Activated CD4-positive, alpha-beta T cell treated with anti-CD3 and anti-CD28 coated beads, Interleukin-2, amount 10 ng/mL, durations not matched to agents 24 days and 14 days (primary cell): Measurements from ENCODE around the gene ACLY. TPM values are rescaled to one million over a fixed set of nuclear protein-coding genes. Genes with fewer than 3 reads are reported as not detected.

ENCODE experiments used
- DNase-seq: peaks from one replicate; pipeline ENCODE4 v3.0.0; 2022
- H3K27ac Mint-ChIP-seq: one replicate; pipeline ENCODE4 v1.8.0; 2022; ENCODE audit warnings: mild to moderate bottlenecking, mixed read lengths
- H3K27me3 Mint-ChIP-seq: one replicate; pipeline ENCODE4 v1.8.0; 2022; ENCODE audit warnings: mixed read lengths
- H3K36me3 Mint-ChIP-seq: one replicate; pipeline ENCODE4 v1.8.0; 2022; ENCODE audit warnings: low read depth, mild to moderate bottlenecking, mixed read lengths
- H3K4me1 Mint-ChIP-seq: one replicate; pipeline ENCODE4 v1.8.0; 2021; ENCODE audit warnings: mixed read lengths
- H3K4me3 Mint-ChIP-seq: one replicate; pipeline ENCODE4 v1.8.0; 2022; ENCODE audit warnings: mild to moderate bottlenecking, moderate library complexity, mixed read lengths
- H3K9me3 Mint-ChIP-seq: one replicate; pipeline ENCODE4 v1.8.0; 2021; ENCODE audit warnings: mixed read lengths
- intact Hi-C: fragments of 100-400 bp; cut with micrococcal nuclease; formaldehyde crosslinking; loops from one replicate; pipeline ENCODE4 v1.15.1; 2023
- total RNA-seq: library from RNA; stranded (reverse); gene quantifications from 2 replicates; pipeline ENCODE4 v1.2.3, GENCODE V29; 2022

Gene ACLY
- total RNA-seq: 225 and 229 TPM in 2 replicates

- DNase-seq: peak; percentile 100
- Mint-ChIP-seq H3K4me1 (peaks cover 26% of the 10 kb centered on the region), H3K9me3 (no peaks in the 10 kb centered on the region), H3K27me3 (no peaks in the 10 kb centered on the region), H3K27ac (peak within 1 kb of the TSS; percentile 95), H3K4me3 (peak within 1 kb of the TSS; percentile 98), H3K36me3 (peaks cover 13% of the 10 kb centered on the region)
- intact Hi-C loops: loop anchor here (1.0 to 5.0 kb wide), 5 partner anchors 12 to 237 kb away; partner anchors contain the start of genes CNP, DNAJC7, KLHL11 and ODAD4
Observed at GRCh38 chr17:41918314-41919164, at the start of gene ACLY. Gene ACLY, minus strand, starts transcription at chr17:41918951. Its CDS starts 5,078 bp downstream, at chr17:41913873.

DNA sequence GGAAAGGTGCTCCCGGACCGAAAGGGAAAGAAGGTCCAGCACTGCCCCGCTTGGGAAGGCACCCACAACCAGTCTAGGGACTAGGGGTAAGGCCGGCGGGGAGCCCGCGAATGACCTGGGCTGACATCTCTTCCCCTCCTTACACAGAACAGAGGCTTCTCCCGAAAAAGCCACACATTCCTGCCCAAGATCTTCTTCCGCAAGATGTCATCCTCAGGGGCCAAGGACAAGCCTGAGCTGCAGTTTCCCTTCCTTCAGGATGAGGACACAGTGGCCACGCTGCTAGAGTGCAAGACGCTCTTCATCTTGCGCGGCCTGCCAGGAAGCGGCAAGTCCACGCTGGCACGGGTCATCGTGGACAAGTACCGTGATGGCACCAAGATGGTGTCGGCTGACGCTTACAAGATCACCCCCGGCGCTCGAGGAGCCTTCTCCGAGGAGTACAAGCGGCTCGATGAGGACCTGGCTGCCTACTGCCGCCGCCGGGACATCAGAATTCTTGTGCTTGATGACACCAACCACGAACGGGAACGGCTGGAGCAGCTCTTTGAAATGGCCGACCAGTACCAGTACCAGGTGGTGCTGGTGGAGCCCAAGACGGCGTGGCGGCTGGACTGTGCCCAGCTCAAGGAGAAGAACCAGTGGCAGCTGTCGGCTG lies 49.3 kb upstream of the ACLY start:
- Mint-ChIP-seq H3K36me3 (peaks cover 33% of the 10 kb centered on the region), H3K4me3 (peak overlapping the region; percentile 81), H3K4me1 (peaks cover 35% of the 10 kb centered on the region), H3K9me3 (no peaks in the 10 kb centered on the region), H3K27ac (peak overlapping the region; percentile 68), H3K27me3 (no peaks in the 10 kb centered on the region)
- DNase-seq: peak; percentile 60
- intact Hi-C loops: loop anchor here (1.0 to 10.0 kb wide), 3 partner anchors 49 to 217 kb away; partner anchors contain the start of genes DHX58, DNAJC7, HCRT and KCNH4

GRCh38 chr17:41967141-41967920 lies 48.6 kb upstream of the ACLY start:
- no peaks in the 10 kb centered on the region for H3K9me3 Mint-ChIP-seq
- DNase-seq: peak; percentile 87
- H3K27ac Mint-ChIP-seq: peak overlapping the region; percentile 84
- H3K27me3 Mint-ChIP-seq: no peaks in the 10 kb centered on the region
- H3K36me3 Mint-ChIP-seq: peaks cover 28% of the 10 kb centered on the region
- H3K4me1 Mint-ChIP-seq: peaks cover 32% of the 10 kb centered on the region
- H3K4me3 Mint-ChIP-seq: peak overlapping the region; percentile 81
- intact Hi-C loops: loop anchor here (1.0 to 10.0 kb wide), 3 partner anchors 50 to 217 kb away; partner anchors contain the start of genes DHX58, DNAJC7, HCRT and KCNH4

DNA sequence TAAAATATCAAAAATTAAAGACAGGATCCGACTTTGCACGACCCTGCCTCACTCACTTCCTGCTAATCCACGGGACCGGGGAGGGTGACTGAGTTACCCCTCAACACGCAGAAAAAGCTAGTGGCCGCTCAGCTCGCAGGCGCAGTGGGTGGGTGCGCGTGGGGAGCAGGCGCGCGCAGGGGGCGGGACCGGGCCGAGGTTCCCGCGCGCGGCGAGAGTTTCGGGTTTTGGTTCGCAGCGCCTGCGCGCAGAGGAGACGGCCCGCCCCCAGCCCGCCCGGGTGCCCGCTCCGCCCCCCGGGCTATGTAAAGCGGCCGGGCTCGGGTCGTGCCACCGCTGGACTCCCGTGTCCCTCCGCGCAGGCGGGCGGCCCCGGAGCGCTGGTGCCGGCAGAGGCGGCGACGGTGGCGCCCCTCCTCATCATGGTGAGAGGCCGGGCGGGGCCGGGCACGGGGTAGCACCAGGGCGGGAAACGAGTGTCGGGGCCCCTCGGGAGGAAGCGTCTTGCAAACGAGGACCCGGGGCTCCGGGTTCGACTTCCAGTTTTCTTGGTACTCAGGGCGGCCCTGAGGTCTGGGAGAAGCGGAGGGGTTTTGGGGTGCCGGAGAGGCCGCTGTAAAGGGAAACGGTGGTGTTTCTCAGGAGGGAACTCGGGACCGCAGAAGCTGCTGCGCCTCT lies 47.9 kb upstream of the ACLY start, which contains the start of gene CNP:
Gene CNP (plus strand): TSS at position 333 of the 678 bp plus-strand sequence. CDS start 90 bp downstream, at position 423.
- Mint-ChIP-seq H3K27me3 (peaks cover 3% of the 10 kb centered on the region), H3K36me3 (peaks cover 23% of the 10 kb centered on the region), H3K9me3 (no peaks in the 10 kb centered on the region), H3K27ac (peak within 1 kb of the TSS; percentile 84), H3K4me1 (peaks cover 32% of the 10 kb centered on the region), H3K4me3 (peak within 1 kb of the TSS; percentile 81)
- DNase-seq: peak; percentile 97
- intact Hi-C loops: loop anchor here (1.0 to 10.0 kb wide), 6 partner anchors 36 to 218 kb away; partner anchors contain the start of genes DHX58, DNAJC7, HCRT and KCNH4

- intact Hi-C loops: loop anchor here (1.0 to 10.0 kb wide), 5 partner anchors 36 to 219 kb away; partner anchors contain the start of genes DHX58, HCRT, KCNH4 and ODAD4
- peak; percentile 89 for DNase-seq
- peaks cover 29% of the 10 kb centered on the region for H3K4me1 Mint-ChIP-seq
Observed at GRCh38 chr17:41965694-41966462, 47.1 kb upstream of the ACLY start.

DNA sequence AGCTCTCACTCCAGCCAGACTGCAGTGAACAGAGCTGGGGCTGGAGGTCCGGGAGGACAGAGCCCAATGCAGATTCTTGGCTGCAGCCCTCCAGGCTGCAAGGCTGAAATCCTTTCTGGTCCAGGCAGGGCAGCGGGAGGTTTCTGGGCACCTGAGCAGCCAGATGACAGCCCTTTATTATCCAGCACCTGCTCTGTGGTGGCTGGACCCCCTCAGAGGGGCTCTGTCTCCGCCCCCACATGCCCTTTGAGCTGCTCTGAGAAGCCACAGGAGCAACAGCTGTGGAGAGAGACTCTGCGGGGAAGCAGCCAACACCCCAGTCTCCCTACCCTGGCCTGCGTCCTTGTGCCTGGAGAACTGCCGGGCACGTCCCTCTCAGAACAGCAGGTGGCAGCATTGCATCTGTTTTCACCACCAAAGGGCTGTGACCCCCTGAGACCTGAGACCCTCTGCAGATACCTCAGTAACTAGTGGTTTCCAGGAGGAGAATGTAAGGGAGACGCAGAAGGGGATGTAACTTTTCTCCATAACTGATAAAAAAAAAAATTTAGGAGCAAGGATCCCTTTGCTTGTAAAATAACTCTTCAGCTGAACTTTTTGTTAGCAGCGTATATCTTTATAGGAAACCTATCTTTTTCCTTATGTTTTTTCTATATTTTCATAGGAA lies 44.1 kb upstream of the ACLY start:
- DNase-seq: peak; percentile 93
- peaks cover 3% of the 10 kb centered on the region for H3K27me3 Mint-ChIP-seq
- intact Hi-C loops: loop anchor here (2.0 to 10.0 kb wide), 2 partner anchors 138 to 222 kb away; partner anchors contain the start of genes HCRT and KCNH4
- no peaks in the 10 kb centered on the region for H3K9me3 Mint-ChIP-seq
- H3K27ac Mint-ChIP-seq: no peak overlapping the region
- no peak overlapping the region for H3K4me3 Mint-ChIP-seq
- H3K4me1 Mint-ChIP-seq: peaks cover 19% of the 10 kb centered on the region
- H3K36me3 Mint-ChIP-seq: peaks cover 5% of the 10 kb centered on the region

More at GRCh38 chr17:41965694-41966462, 47.1 kb upstream of the ACLY start:
- H3K27ac Mint-ChIP-seq: peak overlapping the region; percentile 57
- peak overlapping the region; percentile 81 for H3K4me3 Mint-ChIP-seq
- peaks cover 3% of the 10 kb centered on the region for H3K27me3 Mint-ChIP-seq
- H3K36me3 Mint-ChIP-seq: peaks cover 19% of the 10 kb centered on the region
- no peaks in the 10 kb centered on the region for H3K9me3 Mint-ChIP-seq

- Mint-ChIP-seq H3K27me3 (peaks cover 3% of the 10 kb centered on the region), H3K9me3 (no peaks in the 10 kb centered on the region), H3K4me1 (peaks cover 12% of the 10 kb centered on the region), H3K36me3 (no peaks in the 10 kb centered on the region), H3K4me3 (no peak overlapping the region), H3K27ac (no peak overlapping the region)
- no peak for DNase-seq
- intact Hi-C loops: loop anchor here (2.0 to 10.0 kb wide), 2 partner anchors 139 to 223 kb away; partner anchors contain the start of genes HCRT and KCNH4
Observed at GRCh38 chr17:41962111-41962510, 43.4 kb upstream of the ACLY start.

DNA sequence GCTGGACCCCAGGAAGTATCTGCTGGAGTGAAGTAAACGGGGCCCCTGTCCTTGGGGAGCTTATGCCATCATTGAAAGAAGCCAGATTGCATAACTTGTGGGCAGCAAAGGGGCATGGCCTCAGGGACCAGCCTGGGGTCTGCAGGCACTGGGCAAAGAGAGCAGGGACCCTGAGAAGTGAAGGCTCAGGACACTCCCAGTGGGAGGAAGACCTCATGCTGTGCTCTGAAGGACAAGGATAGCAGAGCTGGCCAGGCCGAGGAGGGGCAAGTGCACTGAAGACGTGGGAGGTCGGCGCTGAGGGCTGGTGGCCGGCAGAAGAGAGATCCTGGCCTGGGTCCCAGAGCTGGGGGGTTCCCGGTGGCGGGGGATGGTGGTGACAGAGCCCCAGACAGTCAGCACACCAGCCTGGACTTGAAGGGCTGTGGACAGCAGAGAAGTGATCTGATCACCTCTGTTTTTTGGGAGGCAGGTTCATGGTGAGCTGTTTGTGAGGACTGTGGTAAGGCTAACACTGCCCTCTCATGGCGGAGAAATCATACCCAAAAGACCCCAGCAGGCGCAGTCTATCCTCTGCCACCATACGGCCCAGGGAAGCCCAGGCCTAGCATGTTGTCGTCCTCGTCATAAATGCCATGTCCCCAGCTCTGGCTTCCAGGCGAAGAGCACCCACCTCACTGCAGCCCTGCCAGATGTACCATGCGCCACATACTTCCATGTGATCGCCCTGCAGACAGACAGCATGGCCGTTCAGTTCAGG lies 40.8 kb upstream of the ACLY start:
- H3K27ac Mint-ChIP-seq: no peak overlapping the region
- peak; percentile 62 for DNase-seq
- H3K4me1 Mint-ChIP-seq: no peaks in the 10 kb centered on the region
- peaks cover 3% of the 10 kb centered on the region for H3K27me3 Mint-ChIP-seq
- no peaks in the 10 kb centered on the region for H3K9me3 Mint-ChIP-seq
- no peaks in the 10 kb centered on the region for H3K36me3 Mint-ChIP-seq
- intact Hi-C loops: loop anchor here (10.0 kb wide), 1 partner anchor 225 kb away; the partner anchor contains the start of genes HCRT and KCNH4
- no peak overlapping the region for H3K4me3 Mint-ChIP-seq

GRCh38 chr17:41959030-41959335 lies 40.2 kb upstream of the ACLY start:
- intact Hi-C loops: no loop called here
- Mint-ChIP-seq H3K4me3 (no peak overlapping the region), H3K27ac (no peak overlapping the region)

GRCh38 chr17:41957869-41958439 lies 39.2 kb upstream of the ACLY start:
- no peak for DNase-seq
- intact Hi-C loops: no loop called here
- Mint-ChIP-seq H3K4me1 (no peaks in the 10 kb centered on the region), H3K36me3 (no peaks in the 10 kb centered on the region), H3K9me3 (no peaks in the 10 kb centered on the region), H3K27ac (no peak overlapping the region), H3K27me3 (peaks cover 3% of the 10 kb centered on the region), H3K4me3 (no peak overlapping the region)

More at GRCh38 chr17:41959030-41959335, 40.2 kb upstream of the ACLY start:
- H3K4me1 Mint-ChIP-seq: no peaks in the 10 kb centered on the region
- no peak for DNase-seq
- peaks cover 3% of the 10 kb centered on the region for H3K27me3 Mint-ChIP-seq
- no peaks in the 10 kb centered on the region for H3K9me3 Mint-ChIP-seq
- H3K36me3 Mint-ChIP-seq: no peaks in the 10 kb centered on the region
